ENCODE measurements around the gene LONRF2. TPM values are rescaled to one million over a fixed set of nuclear protein-coding genes. Genes with fewer than 3 reads are reported as not detected.

Gene LONRF2
- total RNA-seq, 1 donor = under 0.01 TPM

- Histone ChIP-seq H3K27me3 (ENCODE audit: insufficient read depth, low read length) (peaks cover 16% of the 10 kb centered on the region), H3K79me2 (ENCODE audit: insufficient read depth, low read length) (no peaks in the 10 kb centered on the region), H3K36me3 (ENCODE audit: insufficient read depth, low read length) (no peaks in the 10 kb centered on the region), H2AFZ (ENCODE audit: low read length) (no peak overlapping the region), H3K4me3 (ENCODE audit: insufficient read depth, low read length) (no peak overlapping the region), H3K9me3 (ENCODE audit: low read depth, low read length) (no peaks in the 10 kb centered on the region), H3K4me1 (ENCODE audit: insufficient read depth, low read length) (peaks cover 23% of the 10 kb centered on the region), H3K27ac (ENCODE audit: low read depth, low read length) (peak overlapping the region; percentile 91), H3K4me2 (ENCODE audit: insufficient read depth, low read length) (peak overlapping the region; percentile 13), H4K20me1 (ENCODE audit: insufficient read depth, low read length) (no peaks in the 10 kb centered on the region)
- DNase-seq (ENCODE audit: insufficient read length, low spot score, missing footprints) = no peak
- no peak for TF ChIP-seq CTCF (IDR thresholded peaks at IDR 0.05; ENCODE audit: extremely low read depth, low read depth, low read length)
Observed at GRCh38 chr2:100290718-100291151, 31.6 kb downstream of the LONRF2 start.

GRCh38 chr2:100289020-100289419 lies 33.3 kb downstream of the LONRF2 start:
- Histone ChIP-seq H3K79me2 (ENCODE audit: insufficient read depth, low read length) (no peaks in the 10 kb centered on the region), H3K27ac (ENCODE audit: low read depth, low read length) (no peak overlapping the region)

GRCh38 chr2:100286318-100286717 lies 36.0 kb downstream of the LONRF2 start:
- no peak for DNase-seq (ENCODE audit: insufficient read length, low spot score, missing footprints)
- Histone ChIP-seq H3K4me2 (ENCODE audit: insufficient read depth, low read length) (no peak overlapping the region), H2AFZ (ENCODE audit: low read length) (no peak overlapping the region), H3K36me3 (ENCODE audit: insufficient read depth, low read length) (no peaks in the 10 kb centered on the region), H3K27me3 (ENCODE audit: insufficient read depth, low read length) (peaks cover 14% of the 10 kb centered on the region), H3K79me2 (ENCODE audit: insufficient read depth, low read length) (no peaks in the 10 kb centered on the region), H3K9me3 (ENCODE audit: low read depth, low read length) (no peaks in the 10 kb centered on the region), H3K27ac (ENCODE audit: low read depth, low read length) (no peak overlapping the region), H3K4me1 (ENCODE audit: insufficient read depth, low read length) (peaks cover 10% of the 10 kb centered on the region), H4K20me1 (ENCODE audit: insufficient read depth, low read length) (no peaks in the 10 kb centered on the region), H3K4me3 (ENCODE audit: insufficient read depth, low read length) (no peak overlapping the region)
- TF ChIP-seq CTCF (IDR thresholded peaks at IDR 0.05; ENCODE audit: extremely low read depth, low read depth, low read length) = no peak

More at GRCh38 chr2:100289020-100289419, 33.3 kb downstream of the LONRF2 start:
- Histone ChIP-seq H3K36me3 (ENCODE audit: insufficient read depth, low read length) (no peaks in the 10 kb centered on the region), H3K4me2 (ENCODE audit: insufficient read depth, low read length) (no peak overlapping the region), H3K4me1 (ENCODE audit: insufficient read depth, low read length) (peaks cover 23% of the 10 kb centered on the region), H4K20me1 (ENCODE audit: insufficient read depth, low read length) (no peaks in the 10 kb centered on the region), H3K27me3 (ENCODE audit: insufficient read depth, low read length) (peaks cover 12% of the 10 kb centered on the region), H3K4me3 (ENCODE audit: insufficient read depth, low read length) (no peak overlapping the region), H2AFZ (ENCODE audit: low read length) (no peak overlapping the region), H3K9me3 (ENCODE audit: low read depth, low read length) (no peaks in the 10 kb centered on the region)
- no peak for DNase-seq (ENCODE audit: insufficient read length, low spot score, missing footprints)
- no peak for TF ChIP-seq CTCF (IDR thresholded peaks at IDR 0.05; ENCODE audit: extremely low read depth, low read depth, low read length)

- no peak overlapping the region for H3K4me2 ChIP-seq (ENCODE audit: insufficient read depth, low read length)
- no peak overlapping the region for H3K27ac ChIP-seq (ENCODE audit: low read depth, low read length)
- no peaks in the 10 kb centered on the region for H3K9me3 ChIP-seq (ENCODE audit: low read depth, low read length)
- H3K4me1 ChIP-seq (ENCODE audit: insufficient read depth, low read length) = peaks cover 4% of the 10 kb centered on the region
- TF ChIP-seq CTCF (IDR thresholded peaks at IDR 0.05; ENCODE audit: extremely low read depth, low read depth, low read length) = no peak
- DNase-seq (ENCODE audit: insufficient read length, low spot score, missing footprints) = no peak
- no peaks in the 10 kb centered on the region for H3K36me3 ChIP-seq (ENCODE audit: insufficient read depth, low read length)
- no peaks in the 10 kb centered on the region for H3K79me2 ChIP-seq (ENCODE audit: insufficient read depth, low read length)
- no peak overlapping the region for H2AFZ ChIP-seq (ENCODE audit: low read length)
- peaks cover 17% of the 10 kb centered on the region for H3K27me3 ChIP-seq (ENCODE audit: insufficient read depth, low read length)
- H4K20me1 ChIP-seq (ENCODE audit: insufficient read depth, low read length) = no peaks in the 10 kb centered on the region
- H3K4me3 ChIP-seq (ENCODE audit: insufficient read depth, low read length) = no peak overlapping the region
Observed at GRCh38 chr2:100285691-100286090, 36.6 kb downstream of the LONRF2 start.

Data from osteoblast (primary cell).